Neural progenitor cell (in vitro differentiated cells): ENCODE data around the gene ATOH8. TPM values are rescaled to one million over a fixed set of nuclear protein-coding genes. Genes with fewer than 3 reads are reported as not detected.
A peak's percentile ranks its signal among the peaks of the same experiment; 100 is the strongest.

Experiments
- DNase-seq: peaks from one replicate; pipeline ENCODE4 v3.0.0-alpha.2; 2016; ENCODE audit warnings: low spot score
- H2AFZ ChIP-seq: fragments of 200-600 bp; sonication (generic); replicated peaks from 2 replicates; pipeline ENCODE4 v1.6.1; 2016; ENCODE audit warnings: antibody characterized with exemption
- H3F3A ChIP-seq: fragments of 200-600 bp; sonication (generic); 2 replicates; pipeline ENCODE4 v1.6.1; 2016; ENCODE audit warnings: antibody characterized with exemption, low read depth
- H3K27ac ChIP-seq: fragments of 200-600 bp; sonication (generic); 2 replicates; pipeline ENCODE4 v1.5.1; 2016; ENCODE audit warnings: mild to moderate bottlenecking
- H3K27me3 ChIP-seq: fragments of 200-600 bp; sonication (generic); 2 replicates; pipeline ENCODE4 v1.6.1; 2016; ENCODE audit warnings: mild to moderate bottlenecking, moderate library complexity
- H3K36me3 ChIP-seq: fragments of 200-600 bp; sonication (generic); 2 replicates; pipeline ENCODE4 v1.5.1; 2016
- H3K4me1 ChIP-seq: fragments of 200-600 bp; sonication (generic); 2 replicates; pipeline ENCODE4 v1.6.1; 2016; ENCODE audit warnings: mixed run types
- H3K4me2 ChIP-seq: fragments of 200-600 bp; sonication (generic); 2 replicates; pipeline ENCODE4 v1.6.1; 2016
- H3K4me3 ChIP-seq: fragments of 200-600 bp; sonication (generic); 2 replicates; pipeline ENCODE4 v1.5.1; 2016
- H3K79me2 ChIP-seq: fragments of 200-600 bp; sonication (generic); 2 replicates; pipeline ENCODE4 v1.6.1; 2016; ENCODE audit warnings: low read depth
- H3K9ac ChIP-seq: fragments of 200-600 bp; sonication (generic); 2 replicates; pipeline ENCODE4 v1.6.1; 2016
- H3K9me3 ChIP-seq: fragments of 200-600 bp; sonication (generic); 2 replicates; pipeline ENCODE4 v1.5.1; 2016; ENCODE audit warnings: low read depth
- H4K20me1 ChIP-seq: fragments of 200-600 bp; sonication (generic); 2 replicates; pipeline ENCODE4 v1.6.1; 2016; ENCODE audit warnings: low read depth
- H3K27ac Mint-ChIP-seq: 3 replicates; pipeline ENCODE4 v1.8.0; 2021; ENCODE audit warnings: mixed read lengths
- H3K27me3 Mint-ChIP-seq: 2 replicates; pipeline ENCODE4 v1.8.0; 2022; ENCODE audit warnings: low read depth, mild to moderate bottlenecking, inconsistent platforms, moderate library complexity, mixed read lengths; ENCODE audit not compliant: insufficient read depth
- H3K36me3 Mint-ChIP-seq: 3 replicates; pipeline ENCODE4 v1.8.0; 2021; ENCODE audit warnings: mixed read lengths
- H3K4me1 Mint-ChIP-seq: 3 replicates; pipeline ENCODE4 v1.8.0; 2021; ENCODE audit warnings: mixed read lengths
- H3K4me3 Mint-ChIP-seq: 3 replicates; pipeline ENCODE4 v1.8.0; 2021; ENCODE audit warnings: mild to moderate bottlenecking, moderate library complexity, mixed read lengths
- H3K9me3 Mint-ChIP-seq: 3 replicates; pipeline ENCODE4 v1.8.0; 2020; ENCODE audit warnings: mixed read lengths
- CTCF ChIP-seq: fragments of 200-600 bp; sonication (generic); IDR thresholded peaks from 2 replicates; pipeline ENCODE4 v1.5.1; 2017; ENCODE audit warnings: antibody characterized with exemption, mild to moderate bottlenecking
- EZH2 ChIP-seq: fragments of 200-600 bp; sonication (generic); IDR thresholded peaks from 2 replicates; pipeline ENCODE4 v1.6.1; 2017; ENCODE audit warnings: antibody characterized with exemption, mild to moderate bottlenecking, moderate library complexity
- EZH2phosphoT487 ChIP-seq: fragments of 200-600 bp; sonication (generic); IDR thresholded peaks from 2 replicates; pipeline ENCODE4 v1.6.1; 2017; ENCODE audit warnings: antibody characterized with exemption
- total RNA-seq: library from RNA; depleted of rRNA; stranded (reverse); fragments of >200 nt; gene quantifications from 2 replicates; pipeline ENCODE4 v1.2.3, GENCODE V29; 2015; ENCODE audit warnings: low replicate concordance

ATOH8 gene
- total RNA-seq, 1 donor from 2014 or later: not detected

DNA sequence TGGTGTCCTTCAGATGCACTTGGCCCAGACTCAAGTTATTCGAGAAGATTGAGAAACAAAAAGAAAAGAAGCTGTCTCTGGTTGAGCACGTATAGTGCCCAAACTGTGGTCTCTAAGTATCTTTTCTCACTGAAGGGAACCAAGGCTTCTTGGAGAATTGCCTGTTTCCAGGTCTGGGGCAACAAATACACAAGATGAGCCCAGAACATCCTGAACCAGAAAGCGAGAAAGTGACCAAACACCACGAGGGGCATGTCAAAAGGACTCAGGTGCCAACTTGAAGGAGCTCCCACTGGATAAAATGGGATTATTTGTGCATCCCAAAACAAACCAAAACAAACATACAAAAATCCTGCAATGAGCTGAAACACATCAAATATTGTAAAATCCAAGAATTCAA, 13.6 kb upstream of the ATOH8 start:
- Histone ChIP-seq H3K4me2 (no peak overlapping the region), H3K36me3 (no peaks in the 10 kb centered on the region), H3K4me3 (no peak overlapping the region), H3F3A (no peaks in the 10 kb centered on the region), H3K9me3 (no peaks in the 10 kb centered on the region), H3K79me2 (no peaks in the 10 kb centered on the region), H3K27me3 (peaks cover 10% of the 10 kb centered on the region), H3K9ac (no peak overlapping the region), H3K4me1 (peaks cover 23% of the 10 kb centered on the region), H2AFZ (no peak overlapping the region), H3K27ac (no peak overlapping the region), H4K20me1 (no peaks in the 10 kb centered on the region)
- Mint-ChIP-seq H3K27ac (no peak overlapping the region), H3K36me3 (no peaks in the 10 kb centered on the region), H3K27me3 (peaks cover 7% of the 10 kb centered on the region), H3K9me3 (peaks cover 4% of the 10 kb centered on the region), H3K4me1 (peaks cover 46% of the 10 kb centered on the region), H3K4me3 (no peak overlapping the region)
- DNase-seq: no peak
- TF ChIP-seq EZH2: no peak
- TF ChIP-seq EZH2phosphoT487: no peak
- TF ChIP-seq CTCF: no peak

- no peak overlapping the region for H3K4me3 ChIP-seq
- no peak for TF ChIP-seq EZH2
- TF ChIP-seq EZH2phosphoT487: no peak
- no peak for TF ChIP-seq CTCF
- no peak for DNase-seq
- Mint-ChIP-seq H3K4me1 (peaks cover 55% of the 10 kb centered on the region), H3K4me3 (peak overlapping the region; percentile 52), H3K27ac (peak overlapping the region; percentile 72), H3K27me3 (peaks cover 8% of the 10 kb centered on the region), H3K9me3 (peaks cover 4% of the 10 kb centered on the region), H3K36me3 (no peaks in the 10 kb centered on the region)
- peaks cover 21% of the 10 kb centered on the region for H3K27me3 ChIP-seq
- H3K27ac ChIP-seq: no peak overlapping the region
- H4K20me1 ChIP-seq: no peaks in the 10 kb centered on the region
- peak overlapping the region; percentile 83 for H2AFZ ChIP-seq
- H3K79me2 ChIP-seq: no peaks in the 10 kb centered on the region
- no peaks in the 10 kb centered on the region for H3K9me3 ChIP-seq
- H3F3A ChIP-seq: no peaks in the 10 kb centered on the region
- peaks cover 23% of the 10 kb centered on the region for H3K4me1 ChIP-seq
- H3K36me3 ChIP-seq: no peaks in the 10 kb centered on the region
- no peak overlapping the region for H3K9ac ChIP-seq
- H3K4me2 ChIP-seq: peak overlapping the region; percentile 69
These were observed 12.5 kb upstream of the ATOH8 start for GRCh38 chr2:85741211-85741832.

- H3K27me3 Mint-ChIP-seq: peaks cover 10% of the 10 kb centered on the region
- Histone ChIP-seq H3K9me3 (no peaks in the 10 kb centered on the region), H3K79me2 (no peaks in the 10 kb centered on the region), H3K4me1 (peaks cover 23% of the 10 kb centered on the region), H4K20me1 (no peaks in the 10 kb centered on the region), H3K27ac (no peak overlapping the region), H2AFZ (peak overlapping the region; percentile 83), H3K36me3 (no peaks in the 10 kb centered on the region), H3F3A (no peaks in the 10 kb centered on the region), H3K27me3 (peaks cover 28% of the 10 kb centered on the region), H3K4me3 (peak overlapping the region; percentile 24), H3K4me2 (peak overlapping the region; percentile 69), H3K9ac (no peak overlapping the region)
- TF ChIP-seq EZH2 (no peak), EZH2phosphoT487 (no peak), CTCF (no peak)
- H3K4me3 Mint-ChIP-seq: peak overlapping the region; percentile 61
- peak; percentile 65 for DNase-seq
- peaks cover 54% of the 10 kb centered on the region for H3K4me1 Mint-ChIP-seq
- peaks cover 4% of the 10 kb centered on the region for H3K9me3 Mint-ChIP-seq
- no peaks in the 10 kb centered on the region for H3K36me3 Mint-ChIP-seq
- peak overlapping the region; percentile 72 for H3K27ac Mint-ChIP-seq
These were observed 11.8 kb upstream of the ATOH8 start for GRCh38 chr2:85741833-85742455.
